22Rv1 (cell line): ENCODE measurements around the gene APEX2.

Source experiments
- ZFX ChIP-seq: fragments of 450-650 bp; IDR thresholded peaks from 2 replicates; pipeline ENCODE4 v1.6.1; 2017; ENCODE audit warnings: antibody characterized with exemption, borderline replicate concordance
- TF ChIP-seq, protein P1 (sequence below): fragments of 450-650 bp; IDR thresholded peaks from 2 replicates; pipeline ENCODE4 v1.5.1; 2017; ENCODE audit warnings: mild to moderate bottlenecking

DNA sequence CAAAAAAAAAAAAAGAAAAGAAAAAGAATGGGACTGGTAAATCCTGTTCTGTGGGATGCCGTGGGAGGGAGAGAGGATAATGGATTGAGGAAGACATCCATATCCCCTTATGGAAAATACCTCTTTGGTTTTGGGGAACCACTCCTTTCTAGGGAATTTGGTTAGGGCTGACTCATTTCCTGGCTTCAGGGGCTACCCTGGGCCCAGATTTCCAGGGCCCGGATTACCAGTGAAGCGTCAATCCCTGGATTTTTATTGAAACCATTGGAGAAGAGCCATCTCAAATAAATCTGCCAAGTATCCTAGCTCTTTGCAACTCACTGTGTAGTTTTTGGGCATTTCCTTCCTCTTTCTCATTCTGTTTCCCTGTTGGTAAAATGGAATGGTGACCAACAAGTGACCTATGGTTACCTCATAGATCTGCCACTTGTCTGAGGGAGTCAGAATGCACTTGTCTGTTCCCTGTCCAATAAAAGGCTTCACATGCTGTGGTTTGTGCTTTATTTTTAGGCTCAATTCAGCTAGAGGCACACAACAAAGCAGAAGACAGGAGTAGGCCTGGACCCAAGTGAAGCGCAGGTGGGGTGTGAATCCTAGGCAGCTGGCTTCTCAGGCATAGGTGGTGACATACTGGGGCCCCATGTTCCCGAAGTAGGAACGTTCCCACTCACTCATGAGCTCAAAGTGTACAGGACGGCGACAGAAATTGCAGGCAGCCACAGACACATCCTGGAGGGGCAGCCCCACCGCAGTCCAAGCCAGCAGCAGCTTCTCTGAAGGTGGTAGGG, 8.6 kb downstream of the APEX2 start:
- TF ChIP-seq, protein P1, sequence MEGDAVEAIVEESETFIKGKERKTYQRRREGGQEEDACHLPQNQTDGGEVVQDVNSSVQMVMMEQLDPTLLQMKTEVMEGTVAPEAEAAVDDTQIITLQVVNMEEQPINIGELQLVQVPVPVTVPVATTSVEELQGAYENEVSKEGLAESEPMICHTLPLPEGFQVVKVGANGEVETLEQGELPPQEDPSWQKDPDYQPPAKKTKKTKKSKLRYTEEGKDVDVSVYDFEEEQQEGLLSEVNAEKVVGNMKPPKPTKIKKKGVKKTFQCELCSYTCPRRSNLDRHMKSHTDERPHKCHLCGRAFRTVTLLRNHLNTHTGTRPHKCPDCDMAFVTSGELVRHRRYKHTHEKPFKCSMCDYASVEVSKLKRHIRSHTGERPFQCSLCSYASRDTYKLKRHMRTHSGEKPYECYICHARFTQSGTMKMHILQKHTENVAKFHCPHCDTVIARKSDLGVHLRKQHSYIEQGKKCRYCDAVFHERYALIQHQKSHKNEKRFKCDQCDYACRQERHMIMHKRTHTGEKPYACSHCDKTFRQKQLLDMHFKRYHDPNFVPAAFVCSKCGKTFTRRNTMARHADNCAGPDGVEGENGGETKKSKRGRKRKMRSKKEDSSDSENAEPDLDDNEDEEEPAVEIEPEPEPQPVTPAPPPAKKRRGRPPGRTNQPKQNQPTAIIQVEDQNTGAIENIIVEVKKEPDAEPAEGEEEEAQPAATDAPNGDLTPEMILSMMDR: no peak
- TF ChIP-seq ZFX: no peak
